NCI-H2196 treated with DMSO at 0.1 percent for 48 hours (cell line): ENCODE measurements around the gene PTPRN2.
"Not testable (repeated sequence)": the region's sequence is repeated elsewhere in the genome, so short reads cannot be mapped to it uniquely, and the experiment has no call there.

Source experiments
- DNase-seq: peaks from one replicate; lab custom pipeline; 2025; ENCODE audit not compliant: unreplicated experiment; lab: John Stamatoyannopoulos, UW

The PTPRN2 gene

DNA sequence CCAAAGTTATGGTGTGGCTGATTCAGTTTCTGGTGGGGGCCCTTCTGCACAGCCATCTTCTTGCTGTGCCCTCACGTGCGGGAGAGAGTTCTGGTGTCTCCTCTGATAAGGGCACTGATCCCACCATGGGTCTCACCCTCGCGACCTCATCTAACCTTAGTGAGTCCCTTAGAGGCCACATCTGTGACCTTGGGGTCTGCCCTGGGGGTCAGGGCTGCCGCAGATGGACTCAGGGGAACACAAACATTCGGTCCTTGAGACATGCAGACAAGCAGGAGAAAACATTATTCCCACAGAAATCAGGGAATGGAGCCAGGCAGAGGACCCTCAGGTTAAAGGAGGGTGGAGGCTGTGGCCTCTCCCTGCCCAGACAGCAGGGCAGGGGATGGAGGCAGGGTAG is 1072.9 kb downstream of the PTPRN2 start:
- no peak for DNase-seq

DNA sequence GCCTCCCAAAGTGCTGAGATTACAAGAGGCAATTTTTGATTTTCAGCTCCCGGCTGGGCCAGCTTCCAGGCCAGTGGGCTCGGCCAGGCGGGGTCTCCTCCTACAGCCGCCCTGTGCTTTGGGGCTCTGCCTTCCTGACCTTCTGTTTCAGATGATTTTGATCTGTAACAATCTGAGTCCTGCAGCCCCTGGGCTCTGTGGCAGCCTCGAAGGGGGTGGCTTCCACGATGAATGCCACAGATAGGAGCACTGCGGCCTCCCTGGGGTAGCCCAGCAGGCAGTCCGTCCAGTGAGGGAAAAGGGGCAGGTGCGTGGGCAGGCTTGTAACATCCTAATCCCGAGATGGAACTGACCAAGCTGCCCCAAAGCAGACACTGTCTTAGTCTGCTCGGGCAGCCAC is 1073.3 kb downstream of the PTPRN2 start:
- DNase-seq: no peak

DNA sequence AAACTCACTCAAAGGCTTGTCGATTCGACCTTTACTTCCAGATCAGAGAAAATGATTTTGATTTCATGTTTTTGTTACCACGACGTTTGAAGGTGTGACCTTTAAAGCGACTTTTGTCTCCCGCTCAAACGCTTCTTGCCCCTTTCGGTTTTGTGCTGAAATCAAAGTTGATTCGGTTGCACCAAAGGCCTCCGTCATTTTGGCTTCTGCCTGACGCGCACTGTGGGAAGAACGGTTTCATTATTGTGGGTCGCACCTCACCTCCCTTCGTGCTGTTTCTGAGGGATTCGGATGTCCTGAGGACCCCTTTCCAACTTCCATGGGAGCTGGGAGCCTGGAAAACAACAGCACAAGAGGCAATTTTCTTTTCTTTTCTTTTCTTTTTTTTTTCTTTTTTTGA is 1073.9 kb downstream of the PTPRN2 start:
- DNase-seq: no peak

DNA sequence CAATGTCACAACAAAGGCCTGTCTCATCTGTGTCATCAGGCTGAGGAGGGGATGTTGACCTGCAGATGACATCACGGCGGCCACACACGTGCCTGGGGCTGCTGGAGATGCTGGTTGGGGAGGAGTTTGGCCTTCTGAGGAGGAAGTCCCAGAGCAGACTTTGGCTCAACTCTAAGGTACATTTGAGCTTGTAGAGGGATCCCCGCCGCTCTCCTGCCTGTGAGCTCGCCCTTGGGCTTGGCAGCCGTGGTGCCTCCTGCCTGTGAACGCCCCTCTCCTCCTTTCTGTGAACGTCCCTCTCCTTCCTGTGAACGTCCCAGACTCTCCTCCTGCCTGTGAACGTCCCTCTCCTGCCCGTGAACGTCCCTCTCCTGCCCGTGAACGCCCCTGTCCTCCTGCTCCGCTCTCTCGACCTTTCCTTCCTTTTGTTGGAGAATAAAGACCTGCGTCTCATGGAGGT is 1074.4 kb downstream of the PTPRN2 start:
- no peak for DNase-seq

DNA sequence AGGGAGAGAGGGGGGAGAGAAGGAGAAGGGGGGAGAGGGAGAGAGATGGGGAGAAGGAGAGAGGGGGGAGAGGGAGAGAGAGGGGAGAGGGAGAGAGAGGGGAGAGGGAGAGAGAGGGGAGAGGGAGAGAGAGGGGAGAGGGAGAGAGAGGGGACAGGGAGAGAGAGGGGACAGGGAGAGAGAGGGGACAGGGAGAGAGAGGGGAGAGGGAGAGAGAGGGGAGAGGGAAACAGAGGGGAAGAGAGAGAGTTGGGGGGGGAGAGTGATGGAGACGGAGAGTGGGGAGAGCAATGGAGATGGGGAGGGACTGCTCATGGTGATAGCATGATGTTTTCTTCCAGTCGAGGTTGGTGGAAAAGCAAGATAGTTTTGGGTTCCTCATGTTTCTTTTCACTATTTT is 1078.4 kb downstream of the PTPRN2 start:
- no peak for DNase-seq

DNA sequence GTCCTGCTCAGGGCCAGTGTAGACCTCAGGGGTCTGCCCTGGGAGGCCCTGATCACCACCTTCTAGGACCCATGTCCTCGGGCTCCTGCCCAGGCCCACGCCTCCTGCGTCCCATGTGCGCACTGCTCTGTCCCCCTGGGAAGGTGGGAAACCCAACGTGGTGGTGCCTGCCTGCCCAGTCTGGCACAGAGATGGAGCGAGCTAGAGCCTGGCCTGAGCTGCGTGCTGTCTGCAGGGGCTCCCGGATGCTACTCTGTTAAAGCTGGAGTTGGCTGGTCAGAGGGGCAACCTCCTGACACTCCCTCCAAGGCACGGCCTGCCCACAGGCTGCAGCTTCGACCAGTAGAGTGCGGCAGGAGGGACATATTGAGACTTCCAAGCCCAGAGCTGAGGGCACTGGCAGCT is 1079.1 kb downstream of the PTPRN2 start:
- DNase-seq: no peak

DNA sequence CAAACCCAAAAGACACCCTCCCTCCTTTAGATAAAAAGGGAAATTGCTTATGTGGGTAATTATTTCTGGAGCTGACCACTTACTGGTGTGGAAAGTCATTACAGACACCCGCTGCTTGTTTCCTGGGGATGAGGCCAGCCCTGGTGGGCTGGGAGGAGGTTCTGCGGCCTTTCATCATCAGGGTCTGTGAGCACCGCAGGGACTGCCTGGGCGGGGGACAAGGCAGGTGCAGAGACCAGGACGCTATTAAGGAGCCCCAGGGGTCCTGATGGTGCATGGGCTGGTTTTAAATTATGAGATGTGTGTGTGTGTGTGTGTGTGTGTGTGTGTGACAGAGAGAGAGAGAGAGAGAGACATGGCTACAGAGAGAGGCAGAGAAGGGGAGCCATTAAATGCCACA is 1079.6 kb downstream of the PTPRN2 start:
- DNase-seq: no peak

DNA sequence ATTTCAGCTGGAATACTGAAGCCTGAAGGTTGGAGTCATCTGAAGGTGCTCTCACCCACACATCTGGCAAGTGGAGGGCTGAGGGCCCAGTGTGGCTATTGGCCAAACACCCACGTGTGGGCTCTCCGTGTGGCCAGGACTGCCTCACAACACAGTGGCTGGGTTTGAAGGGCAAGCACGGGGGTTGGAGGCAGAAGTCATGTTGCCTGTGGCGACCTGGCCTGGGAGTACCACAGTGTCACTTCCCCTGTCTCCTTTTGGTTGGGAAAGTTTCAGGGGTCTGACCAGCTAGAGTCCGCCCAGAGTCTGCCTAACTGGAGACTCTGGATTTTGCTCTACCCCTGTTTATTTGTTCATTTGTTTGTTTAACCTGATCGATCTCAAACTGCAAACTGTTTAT is 1081.4 kb downstream of the PTPRN2 start:
- DNase-seq: no peak

DNA sequence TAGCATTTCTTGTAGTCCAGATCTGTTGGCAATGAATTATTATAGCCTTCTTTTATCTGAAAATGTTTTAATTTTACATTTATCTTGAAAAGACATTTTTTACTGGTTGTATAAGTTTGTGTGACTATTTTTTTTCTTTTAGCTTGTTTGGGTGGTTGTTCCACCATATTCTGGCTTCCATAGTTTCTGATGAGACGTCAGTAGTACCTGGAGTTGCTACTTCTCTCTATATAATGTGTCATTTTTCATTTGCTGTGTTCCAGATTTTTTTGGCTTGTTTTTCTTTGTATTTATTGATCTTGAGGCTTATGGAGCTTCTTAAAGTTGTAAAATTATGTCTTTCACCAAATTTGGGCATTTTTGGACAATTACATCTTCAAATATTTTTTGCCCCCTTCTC is 1082.0 kb downstream of the PTPRN2 start:
- no peak for DNase-seq

DNA sequence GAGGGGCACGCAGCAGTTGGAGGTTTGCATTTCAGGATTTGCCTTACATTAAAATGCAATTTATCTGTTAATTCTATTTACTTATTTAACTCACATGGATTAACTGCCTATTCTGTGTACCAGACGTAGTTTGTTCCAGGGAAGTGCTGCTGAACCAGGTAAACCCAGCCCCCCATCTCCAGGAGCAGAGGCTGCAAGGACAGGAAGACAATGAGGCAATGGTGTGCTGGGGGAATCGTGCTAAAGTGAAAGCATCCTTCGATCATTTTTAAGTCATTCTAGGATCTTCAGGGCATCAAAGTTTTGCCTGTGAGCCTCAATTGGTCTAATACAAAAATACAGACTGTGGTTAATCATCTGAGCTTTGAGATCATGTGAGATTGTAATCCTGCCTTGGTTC is 1084.4 kb downstream of the PTPRN2 start:
- no peak for DNase-seq

DNA sequence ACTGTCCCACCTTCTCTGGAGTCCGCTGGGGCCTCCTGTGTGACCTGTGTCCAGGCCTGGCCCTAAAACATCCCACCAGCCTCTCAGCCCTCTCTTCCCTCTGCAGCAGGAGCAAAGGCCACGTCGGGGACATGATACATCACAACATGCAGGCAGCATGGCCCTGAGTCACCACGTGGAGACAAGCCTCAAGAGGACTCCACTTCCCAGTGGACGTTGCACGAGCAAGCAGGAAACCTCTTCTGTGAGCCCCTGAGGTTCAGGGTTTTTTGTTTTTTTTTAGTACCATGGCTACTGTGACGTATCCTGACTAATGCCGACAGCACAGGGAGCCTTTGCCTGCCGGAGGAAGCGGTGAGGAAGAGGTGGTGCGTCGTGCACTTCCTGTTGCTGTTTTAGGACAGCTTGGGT is 1084.9 kb downstream of the PTPRN2 start:
- DNase-seq: no peak

DNA sequence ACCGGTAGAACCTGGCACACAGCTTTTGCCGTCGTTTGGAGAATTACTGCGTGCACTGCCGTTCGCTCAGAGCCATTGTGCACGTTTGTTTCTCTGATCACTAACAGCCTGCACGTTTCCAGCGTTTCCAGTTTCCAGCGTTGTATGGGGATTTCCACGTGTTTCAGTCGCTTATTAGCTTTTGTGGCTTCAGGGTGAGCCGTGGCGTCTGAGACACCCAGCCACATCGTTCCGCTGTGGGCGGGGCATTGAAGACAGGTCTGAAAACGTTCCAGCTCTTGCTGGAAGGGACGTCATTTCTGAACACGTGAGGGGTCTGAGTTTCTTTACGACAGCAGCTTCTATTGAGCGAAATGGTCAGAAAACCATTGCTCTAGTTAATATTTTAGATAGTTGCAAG is 1086.0 kb downstream of the PTPRN2 start:
- no peak for DNase-seq

DNA sequence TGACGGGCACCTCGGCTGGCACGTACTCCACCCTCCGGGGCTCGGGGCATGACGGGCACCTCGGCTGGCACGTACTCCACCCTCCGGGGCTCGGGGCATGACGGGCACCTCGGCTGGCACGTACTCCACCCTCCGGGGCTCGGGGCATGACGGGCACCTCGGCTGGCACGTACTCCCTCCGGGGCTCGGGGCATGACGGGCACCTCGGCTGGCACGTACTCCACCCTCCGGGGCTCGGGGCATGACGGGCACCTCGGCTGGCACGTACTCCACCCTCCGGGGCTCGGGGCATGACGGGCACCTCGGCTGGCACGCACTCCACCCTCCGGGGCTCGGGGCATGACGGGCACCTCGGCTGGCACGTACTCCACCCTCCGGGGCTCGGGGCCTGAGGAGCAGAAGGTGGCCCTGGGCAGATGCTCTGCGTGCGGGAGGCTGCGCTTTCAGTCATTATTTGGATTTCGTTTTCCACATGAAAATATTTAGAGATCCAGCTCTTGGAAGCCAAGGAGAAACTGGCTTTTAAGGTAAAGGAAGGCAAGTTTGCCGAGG is 1086.6 kb downstream of the PTPRN2 start:
- not testable (repeated sequence) for DNase-seq

DNA sequence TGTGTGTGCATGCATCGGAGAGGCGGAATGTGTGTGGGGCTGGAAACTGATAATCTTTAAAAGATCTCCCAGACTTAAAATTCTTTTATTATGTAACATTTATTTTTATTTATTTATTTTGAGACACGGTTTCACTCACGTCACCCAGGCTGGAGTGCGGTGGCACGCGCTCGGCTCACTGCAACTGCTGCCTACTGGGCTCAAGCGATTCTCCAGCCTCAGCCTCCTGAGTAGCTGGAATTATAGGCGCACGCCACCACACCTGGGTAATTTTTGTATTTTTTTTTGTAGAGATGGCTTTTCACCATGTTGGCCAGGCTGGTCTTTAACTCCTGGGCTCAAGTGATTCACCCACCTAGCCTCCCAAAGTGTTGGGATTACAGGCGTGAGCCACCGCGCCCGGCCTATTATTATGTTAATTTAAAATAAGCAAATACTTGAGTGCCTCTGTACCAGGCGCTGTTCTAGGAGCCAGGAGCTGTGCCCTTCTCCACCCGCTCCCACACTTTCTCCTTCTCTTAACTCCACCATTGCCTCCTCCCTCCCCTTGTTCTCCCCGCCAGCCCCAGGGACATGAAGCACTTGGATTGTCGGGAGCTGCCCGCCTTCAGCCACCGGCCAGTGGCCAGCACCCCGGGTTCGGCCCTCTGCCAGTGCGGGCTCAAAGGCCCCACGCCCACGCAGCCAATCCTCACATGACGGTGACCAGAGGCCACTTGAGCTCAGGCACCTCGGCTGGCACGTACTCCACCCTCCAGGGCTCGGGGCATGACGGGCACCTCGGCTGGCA is 1087.3 kb downstream of the PTPRN2 start:
- DNase-seq: no peak

DNA sequence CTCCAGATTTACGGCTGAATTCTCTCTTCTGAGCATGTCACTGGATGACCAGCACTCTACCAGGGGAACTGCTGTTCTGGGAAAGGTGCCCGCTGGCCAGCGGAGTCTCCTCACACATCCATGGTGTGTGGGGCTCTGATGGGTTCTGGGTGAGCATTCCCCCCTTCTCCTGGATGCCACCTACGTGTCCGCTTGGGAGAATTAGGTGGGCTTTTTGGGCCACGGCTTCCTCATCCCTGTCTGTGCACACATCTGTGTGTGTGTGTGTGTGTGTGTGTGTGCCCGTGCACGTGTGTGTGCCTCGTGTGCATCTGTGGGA is 1087.8 kb downstream of the PTPRN2 start:
- no peak for DNase-seq

DNA sequence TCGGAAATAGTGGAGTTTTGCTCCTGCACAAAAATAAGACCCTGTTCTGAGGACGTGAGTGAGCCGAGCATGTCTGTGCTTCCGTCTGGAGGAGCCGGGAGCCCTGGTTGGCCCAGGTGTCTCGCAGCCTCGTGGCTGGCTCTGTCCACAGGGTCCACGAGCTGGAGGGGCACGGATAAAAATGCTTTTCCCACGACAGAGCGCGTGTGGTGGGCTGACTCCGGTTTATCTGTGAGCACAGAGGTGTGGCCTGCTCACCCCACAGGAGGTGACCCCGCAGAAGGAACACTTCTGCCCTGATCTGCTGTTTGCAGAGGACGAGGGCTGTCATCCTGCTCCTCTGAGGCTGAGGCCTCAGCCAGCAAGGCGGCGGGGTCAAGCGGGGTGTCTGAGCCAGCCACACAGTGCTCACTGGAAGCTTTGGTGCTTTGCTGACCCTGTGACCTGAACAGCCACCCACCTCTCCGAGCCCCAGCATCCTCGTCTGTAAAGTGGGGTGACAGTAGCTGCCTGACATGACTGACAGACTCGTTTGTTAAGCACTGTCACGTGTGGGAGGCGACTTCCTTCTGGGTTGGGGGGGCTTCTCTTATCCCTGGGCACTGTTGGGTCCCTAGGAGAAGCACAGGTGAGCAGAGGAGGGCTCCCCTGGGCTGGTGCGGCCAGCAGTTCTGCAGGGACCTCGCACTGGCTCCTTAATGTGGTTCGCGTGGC is 1088.3 kb downstream of the PTPRN2 start:
- DNase-seq: no peak

DNA sequence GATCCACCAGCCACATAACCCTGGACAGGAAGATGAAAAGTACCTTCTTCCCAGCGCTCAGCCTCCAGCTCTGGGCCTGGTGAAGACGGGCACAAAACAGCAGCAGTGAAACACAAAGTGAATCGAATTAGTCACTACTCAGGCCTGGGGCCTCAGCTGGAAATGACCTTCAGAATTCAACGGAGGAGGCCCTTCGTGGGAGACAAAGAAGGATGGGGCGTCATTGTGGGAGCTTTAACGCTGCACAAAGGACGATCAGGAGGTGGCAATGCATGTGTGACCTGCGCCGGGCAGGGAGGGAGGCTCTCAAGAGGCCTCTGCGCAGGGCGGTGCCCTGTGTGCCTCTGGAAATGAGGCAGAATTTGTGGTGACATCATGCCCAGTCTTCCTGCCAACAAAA is 1089.0 kb downstream of the PTPRN2 start:
- DNase-seq: no peak

DNA sequence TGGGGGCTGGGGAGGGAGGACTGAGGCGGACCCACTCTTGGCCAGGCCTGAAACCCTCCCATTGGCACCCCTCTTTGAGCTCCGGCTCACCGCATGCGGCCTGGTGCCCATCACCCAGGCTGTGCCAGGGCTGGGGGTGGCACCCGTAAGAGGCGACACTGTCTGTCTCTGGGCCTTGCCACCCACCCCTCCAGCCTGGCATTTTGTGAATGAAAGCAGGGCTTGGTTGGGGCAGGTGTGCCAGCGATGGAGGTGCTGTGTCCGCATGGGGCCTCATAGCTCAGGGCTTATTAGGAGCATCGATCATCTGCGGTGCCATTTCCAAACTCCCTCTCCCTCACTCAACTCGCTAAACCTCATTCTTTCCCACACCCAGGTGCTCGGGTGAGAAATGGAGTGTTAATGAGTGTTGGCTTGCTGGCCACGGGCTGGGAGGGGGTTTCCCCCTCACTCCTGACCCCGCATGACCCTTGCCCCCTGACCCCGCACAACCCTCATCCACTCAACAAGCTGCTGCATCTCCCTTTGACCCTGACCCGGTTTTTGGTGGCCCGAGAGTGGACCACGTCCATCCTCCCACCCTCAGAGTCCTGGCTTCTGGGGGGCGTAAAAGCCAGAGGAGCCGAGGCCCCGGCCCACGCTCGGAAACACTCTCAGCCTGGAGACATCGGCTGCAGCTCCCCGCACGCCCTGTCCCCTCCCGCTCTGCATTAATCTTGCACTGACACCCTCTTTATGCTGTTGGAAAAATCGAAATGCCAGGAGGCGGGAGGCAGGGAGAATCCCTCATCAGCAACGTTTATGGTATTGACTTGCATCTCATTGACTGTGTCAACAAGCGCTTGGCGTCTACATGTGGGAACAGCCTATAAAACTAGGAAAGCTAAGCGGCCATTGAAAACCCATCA is 1089.6 kb downstream of the PTPRN2 start:
- no peak for DNase-seq

DNA sequence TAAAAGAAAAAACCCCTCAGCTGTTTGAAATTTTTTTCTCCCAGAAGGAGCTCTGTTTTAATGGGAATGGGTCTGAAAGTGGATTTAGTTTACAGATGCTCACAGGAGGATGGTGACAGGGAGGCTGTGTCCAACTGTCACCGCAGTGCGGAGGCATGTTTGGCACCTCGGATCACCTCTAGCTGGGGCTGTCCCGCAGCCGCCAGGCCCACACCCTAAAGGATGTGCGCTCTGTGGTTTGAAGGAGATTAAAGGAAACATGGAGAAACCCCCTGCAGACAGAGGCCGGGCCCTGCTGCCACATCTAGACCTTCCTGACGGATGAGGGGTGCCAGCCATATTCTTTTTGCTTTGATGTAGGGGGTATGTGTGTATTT is 1090.3 kb downstream of the PTPRN2 start:
- DNase-seq: no peak

DNA sequence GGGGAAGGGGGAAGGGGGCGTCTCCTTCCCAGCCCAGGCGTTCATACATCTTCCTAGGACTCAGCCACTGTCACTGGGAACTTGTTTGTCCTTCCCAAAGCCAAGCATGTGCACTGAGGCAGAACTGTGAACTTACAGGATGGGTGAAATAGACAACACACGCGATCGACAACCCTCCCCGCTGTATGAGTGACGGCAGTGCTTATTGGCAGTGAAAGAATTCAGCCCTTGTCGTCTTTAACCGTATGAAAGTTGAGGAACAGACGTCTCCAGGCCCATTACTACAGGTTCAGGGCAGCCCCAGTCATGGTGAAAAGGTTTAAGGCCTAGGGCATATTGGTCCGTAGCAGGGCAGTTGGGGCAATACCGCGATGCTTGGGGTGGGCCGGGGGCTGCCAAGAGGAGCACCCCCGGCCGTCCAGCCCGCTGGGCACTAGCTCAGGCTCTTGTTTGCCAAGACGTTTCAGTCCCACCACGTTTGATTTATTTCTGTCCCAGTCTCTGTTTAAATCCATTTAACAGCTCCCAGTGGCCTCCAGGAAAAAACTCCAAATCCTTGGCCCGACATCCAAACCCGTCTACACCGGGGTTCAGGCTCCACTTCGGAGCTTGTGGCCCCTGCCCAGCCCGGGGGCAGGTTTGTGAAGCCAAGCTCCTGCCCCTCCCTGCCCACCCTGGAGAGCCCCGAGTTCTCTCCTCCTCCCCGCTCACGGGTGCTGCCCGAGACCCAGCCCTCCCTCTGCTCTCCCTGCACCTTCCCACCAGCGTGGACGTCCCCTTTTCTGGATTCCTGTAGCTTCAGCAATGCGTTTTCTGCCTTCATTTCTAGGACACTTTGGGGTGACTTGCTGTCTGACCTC is 1091.0 kb downstream of the PTPRN2 start:
- no peak for DNase-seq

DNA sequence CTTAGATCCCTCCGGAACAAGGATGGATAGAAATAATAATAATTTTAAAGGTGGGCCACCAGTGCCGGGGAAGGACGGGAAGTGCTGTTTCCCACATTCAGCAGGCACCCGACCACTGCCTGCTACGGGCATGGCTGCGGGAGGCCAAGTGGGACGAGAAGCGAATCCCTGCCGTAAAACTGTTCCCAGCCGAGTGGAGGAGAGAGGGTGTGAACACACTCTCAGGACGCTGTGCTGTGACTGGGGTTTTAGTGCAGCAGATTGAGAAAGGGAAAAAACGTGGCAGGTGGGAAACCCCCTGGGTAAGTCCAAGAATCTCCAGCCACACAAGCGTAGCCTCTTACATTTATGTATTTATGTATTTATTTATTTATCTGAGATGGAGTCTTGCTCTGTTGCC is 1092.0 kb downstream of the PTPRN2 start:
- DNase-seq: no peak
